NCI-H128 (cell line): ENCODE results near the gene NAA38.

Source experiments
- DNase-seq: peaks from one replicate; lab custom pipeline; 2025; ENCODE audit not compliant: unreplicated experiment; lab: John Stamatoyannopoulos, UW

The NAA38 gene

GRCh38 chr17:7841396-7841914, 15.9 kb downstream of the NAA38 start:
- no peak for DNase-seq

GRCh38 chr17:7840875-7841274, 16.5 kb downstream of the NAA38 start:
- DNase-seq = no peak

- no peak for DNase-seq
These were observed 16.9 kb downstream of the NAA38 start for GRCh38 chr17:7840441-7840840.

- DNase-seq = no peak
These were observed 17.5 kb downstream of the NAA38 start for GRCh38 chr17:7839876-7840261.

GRCh38 chr17:7839190-7839875, 18.0 kb downstream of the NAA38 start:
- DNase-seq = no peak

GRCh38 chr17:7838090-7839075, 19.0 kb downstream of the NAA38 start:
- DNase-seq = no peak

GRCh38 chr17:7837408-7838088, 19.8 kb downstream of the NAA38 start:
- DNase-seq = no peak

GRCh38 chr17:7836596-7837407, 20.6 kb downstream of the NAA38 start:
- peak; percentile 86 for DNase-seq

GRCh38 chr17:7835814-7836595, 21.4 kb downstream of the NAA38 start:
- DNase-seq = no peak

- peak; percentile 89 for DNase-seq
These were observed 22.2 kb downstream of the NAA38 start for GRCh38 chr17:7834957-7835813.

GRCh38 chr17:7834542-7834956, 22.8 kb downstream of the NAA38 start:
- no peak for DNase-seq

- DNase-seq = peak; percentile 70
These were observed 23.4 kb downstream of the NAA38 start, which contains the start of gene KDM6B for GRCh38 chr17:7833795-7834541. TSS of gene KDM6B (plus strand) at chr17:7834217. CDS start at chr17:7845555, 11,338 bp downstream.

GRCh38 chr17:7833011-7833794, 24.2 kb downstream of the NAA38 start:
- DNase-seq = no peak

GRCh38 chr17:7832431-7832830, 24.9 kb downstream of the NAA38 start:
- no peak for DNase-seq

- no peak for DNase-seq
These were observed 26.1 kb downstream of the NAA38 start for GRCh38 chr17:7831233-7831632.

GRCh38 chr17:7830616-7831015, 26.7 kb downstream of the NAA38 start:
- no peak for DNase-seq
